Cardiac muscle cell (in vitro differentiated cells and primary cell): ENCODE data around the gene NPAS3. TPM values are rescaled to one million over a fixed set of nuclear protein-coding genes. Genes with fewer than 3 reads are reported as not detected.

Source experiments
- DNase-seq, 2 donors: peaks; one replicate each; pipeline versions ENCODE4 v3.0.0 to v3.0.0-alpha.2; 2010 to 2017; ENCODE audit warnings: low read depth in 1 of 2, low spot score in 1 of 2
- H3K27ac ChIP-seq: fragments of 200-600 bp; sonication (generic); 2 replicates; pipeline ENCODE4 v1.5.1; 2016
- H3K27me3 ChIP-seq: fragments of 200-600 bp; sonication (generic); 2 replicates; pipeline ENCODE4 v1.6.0; 2016; ENCODE audit warnings: control low read depth
- H3K36me3 ChIP-seq: fragments of 200-600 bp; sonication (generic); 2 replicates; pipeline ENCODE4 v1.5.1; 2016; ENCODE audit warnings: control low read depth
- H3K4me1 ChIP-seq: fragments of 200-600 bp; sonication (generic); 2 replicates; pipeline ENCODE4 v1.8.1; 2017; ENCODE audit warnings: low read depth, mild to moderate bottlenecking, mixed run types
- H3K4me3 ChIP-seq: fragments of 200-600 bp; sonication (generic); 2 replicates; pipeline ENCODE4 v1.5.1; 2016; ENCODE audit warnings: mild to moderate bottlenecking
- H3K9me3 ChIP-seq: fragments of 200-600 bp; sonication (generic); 2 replicates; pipeline ENCODE4 v1.5.1; 2017; ENCODE audit warnings: low read depth, mild to moderate bottlenecking, control low read depth
- CTCF ChIP-seq: IDR thresholded peaks from 2 replicates; pipeline ENCODE4 v1.5.1; 2012; ENCODE audit warnings: low read depth, mild to moderate bottlenecking, low read length
- polyA plus RNA-seq: library from polyadenylated mRNA; unstranded; fragments of >200 nt; fragmentation: Nextera tagmentation; extraction: Ambion mirVana; gene quantifications from 2 replicates; pipeline ENCODE4 v1.2.1, GENCODE V29; 2016
- total RNA-seq: library from RNA; depleted of rRNA; stranded (reverse); fragments of >200 nt; gene quantifications from 2 replicates; pipeline ENCODE4 v1.2.3, GENCODE V29; 2016

The NPAS3 gene
- total and polyA plus RNA-seq, 2 experiments from 2014 or later, result 0.18 TPM

- no peak for DNase-seq
These were observed 181.7 kb downstream of the NPAS3 start for GRCh38 chr14:33120341-33120740.

GRCh38 chr14:33120966-33121365 is 182.3 kb downstream of the NPAS3 start:
- Histone ChIP-seq H3K27ac (no peak overlapping the region), H3K36me3 (no peaks in the 10 kb centered on the region), H3K4me1 (no peaks in the 10 kb centered on the region), H3K4me3 (no peak overlapping the region), H3K9me3 (no peaks in the 10 kb centered on the region), H3K27me3 (no peaks in the 10 kb centered on the region)
- no peak for TF ChIP-seq CTCF
- DNase-seq, result no peak

More at GRCh38 chr14:33120341-33120740, 181.7 kb downstream of the NPAS3 start:
- H3K9me3 ChIP-seq, result no peaks in the 10 kb centered on the region
- no peaks in the 10 kb centered on the region for H3K36me3 ChIP-seq
- H3K4me1 ChIP-seq, result no peaks in the 10 kb centered on the region
- no peaks in the 10 kb centered on the region for H3K27me3 ChIP-seq
- no peak overlapping the region for H3K4me3 ChIP-seq
- no peak overlapping the region for H3K27ac ChIP-seq
- no peak for TF ChIP-seq CTCF

- no peak for TF ChIP-seq CTCF
- Histone ChIP-seq H3K27ac (no peak overlapping the region), H3K9me3 (no peaks in the 10 kb centered on the region), H3K4me3 (no peak overlapping the region), H3K36me3 (no peaks in the 10 kb centered on the region), H3K4me1 (no peaks in the 10 kb centered on the region), H3K27me3 (no peaks in the 10 kb centered on the region)
- no peak for DNase-seq
These were observed 184.6 kb downstream of the NPAS3 start for GRCh38 chr14:33123281-33123680.

- Histone ChIP-seq H3K36me3 (no peaks in the 10 kb centered on the region), H3K27me3 (no peaks in the 10 kb centered on the region), H3K9me3 (no peaks in the 10 kb centered on the region), H3K4me1 (no peaks in the 10 kb centered on the region), H3K27ac (no peak overlapping the region), H3K4me3 (no peak overlapping the region)
- TF ChIP-seq CTCF, result no peak
- no peak for DNase-seq
These were observed 187.8 kb downstream of the NPAS3 start for GRCh38 chr14:33126433-33126832.

GRCh38 chr14:33127531-33127930 is 188.9 kb downstream of the NPAS3 start:
- Histone ChIP-seq H3K4me3 (no peak overlapping the region), H3K27me3 (no peaks in the 10 kb centered on the region), H3K9me3 (no peaks in the 10 kb centered on the region), H3K36me3 (no peaks in the 10 kb centered on the region), H3K27ac (no peak overlapping the region), H3K4me1 (no peaks in the 10 kb centered on the region)
- DNase-seq, result no peak
- no peak for TF ChIP-seq CTCF

- Histone ChIP-seq H3K27me3 (no peaks in the 10 kb centered on the region), H3K4me1 (no peaks in the 10 kb centered on the region), H3K4me3 (no peak overlapping the region), H3K9me3 (no peaks in the 10 kb centered on the region), H3K27ac (no peak overlapping the region), H3K36me3 (no peaks in the 10 kb centered on the region)
- DNase-seq, result no peak
- no peak for TF ChIP-seq CTCF
These were observed 193.1 kb downstream of the NPAS3 start for GRCh38 chr14:33131801-33132200.
